OCI-LY1 (cell line): ENCODE data around the gene ANKRD33.

ENCODE experiments used
- CTCF ChIP-seq: fragments of 200-600 bp; sonication (generic), shearing (Covaris generic); IDR thresholded peaks from 2 replicates; pipeline ENCODE4 v1.5.1; 2017; ENCODE audit warnings: mild to moderate bottlenecking, antibody characterized with exemption, low read length, moderate library complexity, mixed read lengths
- EZH2 ChIP-seq: fragments of 200-600 bp; sonication (generic), shearing (Covaris generic); IDR thresholded peaks from 2 replicates; pipeline ENCODE4 v1.8.0; 2017; ENCODE audit warnings: borderline replicate concordance, mixed run types, mild to moderate bottlenecking, antibody characterized with exemption, low read length, moderate library complexity, mixed read lengths

DNA sequence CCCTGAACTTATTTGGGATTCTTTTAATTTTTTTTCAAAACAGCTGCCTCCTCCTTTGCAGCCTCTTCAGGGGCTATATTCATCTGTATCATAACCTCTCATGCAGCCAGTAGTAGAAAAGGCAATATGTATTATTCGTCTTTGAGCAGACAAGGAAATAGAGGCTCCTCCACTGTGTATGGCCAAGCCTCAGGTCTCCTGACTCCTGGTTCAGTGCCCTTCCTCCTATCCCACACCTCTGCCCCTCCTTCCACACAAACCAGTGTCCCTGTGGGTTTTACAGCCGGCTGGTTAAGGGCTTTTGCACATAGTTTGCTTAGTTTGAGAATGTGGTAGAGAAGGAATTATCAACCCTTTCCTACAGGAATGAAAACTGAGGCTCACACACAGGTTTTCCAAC is 10.6 kb downstream of the ANKRD33 start:
- TF ChIP-seq EZH2: no peak
- TF ChIP-seq CTCF: no peak
